ENCODE measurements around the gene WDR93. TPM values are rescaled to one million over a fixed set of nuclear protein-coding genes. Genes with fewer than 3 reads are reported as not detected.

WDR93 gene
- total RNA-seq, 1 experiment from 2014 or later: 0.33 TPM

GRCh38 chr15:89648106-89649012 lies 42.3 kb upstream of the WDR93 start:
- no peak overlapping the region for H3K27ac Mint-ChIP-seq (ENCODE audit: low read depth, unreplicated experiment)
- ChIA-PET POLR2A (no interaction called here), CTCF (interaction anchor here (0.6 to 2.8 kb wide), 22 partner anchors 10 to 1123 kb away, joined by 3 to 32 read pairs (median 4); no protein-coding TSS in a partner anchor)
- BruUV-seq (replicated peaks): no TSS peak
- no peak for TF ChIP-seq CTCF (IDR thresholded peaks at IDR 0.05; ENCODE audit: unreplicated experiment)
- no peak for DNase-seq (ENCODE audit: unreplicated experiment)
- H3K4me1 Mint-ChIP-seq (ENCODE audit: insufficient read depth, unreplicated experiment): no peaks in the 10 kb centered on the region
- H3K9me3 Mint-ChIP-seq (ENCODE audit: unreplicated experiment): no peaks in the 10 kb centered on the region
- H3K4me3 Mint-ChIP-seq (ENCODE audit: unreplicated experiment): no peak overlapping the region
- no peaks in the 10 kb centered on the region for H3K27me3 Mint-ChIP-seq (ENCODE audit: insufficient read depth, unreplicated experiment)
- intact Hi-C loops (cut with micrococcal nuclease): loop anchor here (5.0 to 10.0 kb wide), 2 partner anchors 44 to 86 kb away; partner anchors contain the start of genes PEX11A and WDR93
- H3K36me3 Mint-ChIP-seq (ENCODE audit: insufficient read depth, unreplicated experiment): no peaks in the 10 kb centered on the region

GRCh38 chr15:89649013-89649625 lies 41.5 kb upstream of the WDR93 start:
- intact Hi-C loops (cut with micrococcal nuclease): loop anchor here (5.0 to 10.0 kb wide), 2 partner anchors 43 to 86 kb away; partner anchors contain the start of genes PEX11A and WDR93
- Mint-ChIP-seq H3K4me3 (ENCODE audit: unreplicated experiment) (no peak overlapping the region), H3K4me1 (ENCODE audit: insufficient read depth, unreplicated experiment) (no peaks in the 10 kb centered on the region), H3K27ac (ENCODE audit: low read depth, unreplicated experiment) (no peak overlapping the region), H3K36me3 (ENCODE audit: insufficient read depth, unreplicated experiment) (no peaks in the 10 kb centered on the region), H3K27me3 (ENCODE audit: insufficient read depth, unreplicated experiment) (peaks cover 2% of the 10 kb centered on the region), H3K9me3 (ENCODE audit: unreplicated experiment) (no peaks in the 10 kb centered on the region)
- ChIA-PET CTCF (interaction anchor here (0.5 to 2.3 kb wide), 4 partner anchors 14 to 1124 kb away, joined by 3 to 10 read pairs (median 5); no protein-coding TSS in a partner anchor), POLR2A (interaction anchor here (0.6 kb wide), 1 partner anchor 303 kb away, joined by 3 read pairs; no protein-coding TSS in a partner anchor)
- no TSS peak for BruUV-seq (replicated peaks)
- no peak for DNase-seq (ENCODE audit: unreplicated experiment)
- no peak for TF ChIP-seq CTCF (IDR thresholded peaks at IDR 0.05; ENCODE audit: unreplicated experiment)

GRCh38 chr15:89649716-89650115 lies 40.9 kb upstream of the WDR93 start:
- BruUV-seq (replicated peaks): no TSS peak
- ChIA-PET CTCF (interaction anchor here (0.5 to 1.4 kb wide), 3 partner anchors 13 to 38 kb away, joined by 3 to 6 read pairs (median 4); no protein-coding TSS in a partner anchor), POLR2A (interaction anchor here (0.6 kb wide), 1 partner anchor 303 kb away, joined by 3 read pairs; no protein-coding TSS in a partner anchor)
- no peaks in the 10 kb centered on the region for H3K36me3 Mint-ChIP-seq (ENCODE audit: insufficient read depth, unreplicated experiment)
- peaks cover 8% of the 10 kb centered on the region for H3K27me3 Mint-ChIP-seq (ENCODE audit: insufficient read depth, unreplicated experiment)
- no peak for TF ChIP-seq CTCF (IDR thresholded peaks at IDR 0.05; ENCODE audit: unreplicated experiment)
- intact Hi-C loops (cut with micrococcal nuclease): loop anchor here (5.0 to 10.0 kb wide), 2 partner anchors 43 to 85 kb away; partner anchors contain the start of genes PEX11A and WDR93
- H3K27ac Mint-ChIP-seq (ENCODE audit: low read depth, unreplicated experiment): no peak overlapping the region
- no peaks in the 10 kb centered on the region for H3K9me3 Mint-ChIP-seq (ENCODE audit: unreplicated experiment)
- DNase-seq (ENCODE audit: unreplicated experiment): no peak
- no peak overlapping the region for H3K4me3 Mint-ChIP-seq (ENCODE audit: unreplicated experiment)
- no peaks in the 10 kb centered on the region for H3K4me1 Mint-ChIP-seq (ENCODE audit: insufficient read depth, unreplicated experiment)

GRCh38 chr15:89652131-89652530 lies 38.5 kb upstream of the WDR93 start:
- TF ChIP-seq CTCF (IDR thresholded peaks at IDR 0.05; ENCODE audit: unreplicated experiment): no peak
- ChIA-PET POLR2A (no interaction called here), CTCF (interaction anchor here (0.6 kb wide), 1 partner anchor 212 kb away, joined by 6 read pairs; no protein-coding TSS in a partner anchor)
- Mint-ChIP-seq H3K36me3 (ENCODE audit: insufficient read depth, unreplicated experiment) (no peaks in the 10 kb centered on the region), H3K4me1 (ENCODE audit: insufficient read depth, unreplicated experiment) (no peaks in the 10 kb centered on the region), H3K4me3 (ENCODE audit: unreplicated experiment) (no peak overlapping the region), H3K27ac (ENCODE audit: low read depth, unreplicated experiment) (no peak overlapping the region), H3K27me3 (ENCODE audit: insufficient read depth, unreplicated experiment) (peaks cover 21% of the 10 kb centered on the region), H3K9me3 (ENCODE audit: unreplicated experiment) (no peaks in the 10 kb centered on the region)
- DNase-seq (ENCODE audit: unreplicated experiment): no peak
- intact Hi-C loops (cut with micrococcal nuclease): no loop called here
- BruUV-seq (replicated peaks): no TSS peak

All from MCF 10A (cell line).